Measurements from ENCODE around the gene VPS35L. TPM values are rescaled to one million over a fixed set of nuclear protein-coding genes. Genes with fewer than 3 reads are reported as not detected.
A peak's percentile ranks its signal among the peaks of the same experiment; 100 is the strongest.

VPS35L gene
- total and polyA plus RNA-seq, 2 of the 13 experiments (the other 11 are each of a cell fraction or from before 2014, with no cell fraction given), result 1.4 to 1.6 TPM

DNA sequence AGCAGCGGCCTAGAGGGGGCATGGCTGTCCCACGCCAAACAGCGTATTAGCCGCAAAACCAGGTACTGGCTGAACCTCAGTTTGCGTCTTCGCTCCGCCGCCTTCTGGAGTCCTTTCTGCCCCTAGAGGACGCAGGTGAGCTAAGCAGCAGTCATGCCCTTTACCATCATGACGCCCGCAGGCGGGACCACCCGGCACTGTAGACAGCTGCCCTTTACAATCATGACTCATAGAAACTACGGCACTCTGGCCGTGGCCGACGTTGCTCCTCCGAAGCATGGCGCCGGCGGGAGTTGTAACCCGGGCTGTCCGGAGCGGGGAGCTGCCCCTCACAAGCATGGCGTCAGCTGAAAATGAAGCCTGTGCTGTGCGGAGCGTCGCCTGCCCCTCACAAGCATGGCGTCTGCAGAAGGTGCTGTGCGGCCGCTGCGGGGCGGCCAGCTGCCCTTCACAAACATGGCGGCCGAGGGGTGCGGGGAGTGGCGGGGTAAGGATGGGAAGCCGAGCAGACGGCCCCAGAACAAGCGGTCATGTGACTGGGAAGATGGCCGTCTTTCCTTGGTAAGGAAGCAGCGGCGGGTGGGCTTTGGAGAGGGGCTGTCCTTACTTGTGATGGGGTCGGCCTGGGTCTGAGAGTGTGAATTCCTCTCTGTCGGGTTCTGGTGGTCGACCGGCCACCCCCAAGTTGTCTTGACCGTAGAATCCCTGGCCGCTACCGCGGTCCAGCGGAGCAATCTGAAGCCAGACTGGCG lies at the start of gene VPS35L (continued):
- TF ChIP-seq, protein P1, sequence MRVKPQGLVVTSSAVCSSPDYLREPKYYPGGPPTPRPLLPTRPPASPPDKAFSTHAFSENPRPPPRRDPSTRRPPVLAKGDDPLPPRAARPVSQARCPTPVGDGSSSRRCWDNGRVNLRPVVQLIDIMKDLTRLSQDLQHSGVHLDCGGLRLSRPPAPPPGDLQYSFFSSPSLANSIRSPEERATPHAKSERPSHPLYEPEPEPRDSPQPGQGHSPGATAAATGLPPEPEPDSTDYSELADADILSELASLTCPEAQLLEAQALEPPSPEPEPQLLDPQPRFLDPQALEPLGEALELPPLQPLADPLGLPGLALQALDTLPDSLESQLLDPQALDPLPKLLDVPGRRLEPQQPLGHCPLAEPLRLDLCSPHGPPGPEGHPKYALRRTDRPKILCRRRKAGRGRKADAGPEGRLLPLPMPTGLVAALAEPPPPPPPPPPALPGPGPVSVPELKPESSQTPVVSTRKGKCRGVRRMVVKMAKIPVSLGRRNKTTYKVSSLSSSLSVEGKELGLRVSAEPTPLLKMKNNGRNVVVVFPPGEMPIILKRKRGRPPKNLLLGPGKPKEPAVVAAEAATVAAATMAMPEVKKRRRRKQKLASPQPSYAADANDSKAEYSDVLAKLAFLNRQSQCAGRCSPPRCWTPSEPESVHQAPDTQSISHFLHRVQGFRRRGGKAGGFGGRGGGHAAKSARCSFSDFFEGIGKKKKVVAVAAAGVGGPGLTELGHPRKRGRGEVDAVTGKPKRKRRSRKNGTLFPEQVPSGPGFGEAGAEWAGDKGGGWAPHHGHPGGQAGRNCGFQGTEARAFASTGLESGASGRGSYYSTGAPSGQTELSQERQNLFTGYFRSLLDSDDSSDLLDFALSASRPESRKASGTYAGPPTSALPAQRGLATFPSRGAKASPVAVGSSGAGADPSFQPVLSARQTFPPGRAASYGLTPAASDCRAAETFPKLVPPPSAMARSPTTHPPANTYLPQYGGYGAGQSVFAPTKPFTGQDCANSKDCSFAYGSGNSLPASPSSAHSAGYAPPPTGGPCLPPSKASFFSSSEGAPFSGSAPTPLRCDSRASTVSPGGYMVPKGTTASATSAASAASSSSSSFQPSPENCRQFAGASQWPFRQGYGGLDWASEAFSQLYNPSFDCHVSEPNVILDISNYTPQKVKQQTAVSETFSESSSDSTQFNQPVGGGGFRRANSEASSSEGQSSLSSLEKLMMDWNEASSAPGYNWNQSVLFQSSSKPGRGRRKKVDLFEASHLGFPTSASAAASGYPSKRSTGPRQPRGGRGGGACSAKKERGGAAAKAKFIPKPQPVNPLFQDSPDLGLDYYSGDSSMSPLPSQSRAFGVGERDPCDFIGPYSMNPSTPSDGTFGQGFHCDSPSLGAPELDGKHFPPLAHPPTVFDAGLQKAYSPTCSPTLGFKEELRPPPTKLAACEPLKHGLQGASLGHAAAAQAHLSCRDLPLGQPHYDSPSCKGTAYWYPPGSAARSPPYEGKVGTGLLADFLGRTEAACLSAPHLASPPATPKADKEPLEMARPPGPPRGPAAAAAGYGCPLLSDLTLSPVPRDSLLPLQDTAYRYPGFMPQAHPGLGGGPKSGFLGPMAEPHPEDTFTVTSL (CRISPR knock-in tag; IDR thresholded peaks at IDR 0.05; ENCODE audit: borderline replicate concordance), result 0 out of 2 replicates have a peak, but pooled peaks have one; percentile 31
- TF ChIP-seq, protein P2, sequence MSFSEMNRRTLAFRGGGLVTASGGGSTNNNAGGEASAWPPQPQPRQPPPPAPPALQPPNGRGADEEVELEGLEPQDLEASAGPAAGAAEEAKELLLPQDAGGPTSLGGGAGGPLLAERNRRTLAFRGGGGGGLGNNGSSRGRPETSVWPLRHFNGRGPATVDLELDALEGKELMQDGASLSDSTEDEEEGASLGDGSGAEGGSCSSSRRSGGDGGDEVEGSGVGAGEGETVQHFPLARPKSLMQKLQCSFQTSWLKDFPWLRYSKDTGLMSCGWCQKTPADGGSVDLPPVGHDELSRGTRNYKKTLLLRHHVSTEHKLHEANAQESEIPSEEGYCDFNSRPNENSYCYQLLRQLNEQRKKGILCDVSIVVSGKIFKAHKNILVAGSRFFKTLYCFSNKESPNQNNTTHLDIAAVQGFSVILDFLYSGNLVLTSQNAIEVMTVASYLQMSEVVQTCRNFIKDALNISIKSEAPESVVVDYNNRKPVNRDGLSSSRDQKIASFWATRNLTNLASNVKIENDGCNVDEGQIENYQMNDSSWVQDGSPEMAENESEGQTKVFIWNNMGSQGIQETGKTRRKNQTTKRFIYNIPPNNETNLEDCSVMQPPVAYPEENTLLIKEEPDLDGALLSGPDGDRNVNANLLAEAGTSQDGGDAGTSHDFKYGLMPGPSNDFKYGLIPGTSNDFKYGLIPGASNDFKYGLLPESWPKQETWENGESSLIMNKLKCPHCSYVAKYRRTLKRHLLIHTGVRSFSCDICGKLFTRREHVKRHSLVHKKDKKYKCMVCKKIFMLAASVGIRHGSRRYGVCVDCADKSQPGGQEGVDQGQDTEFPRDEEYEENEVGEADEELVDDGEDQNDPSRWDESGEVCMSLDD (CRISPR knock-in tag; IDR thresholded peaks at IDR 0.05; ENCODE audit: borderline replicate concordance), result no peak; the same call in 1 of the 2 replicates
- TF ChIP-seq ZNF761 (CRISPR knock-in tag; conservative IDR thresholded peaks at IDR 0.05), result peak; percentile 94
- TF ChIP-seq SMYD3 (CRISPR knock-in tag; IDR thresholded peaks at IDR 0.05), result no peak
- no peak for TF ChIP-seq ETV5 (CRISPR knock-in tag; IDR thresholded peaks at IDR 0.05; ENCODE audit: borderline replicate concordance)
- TF ChIP-seq, protein P3, sequence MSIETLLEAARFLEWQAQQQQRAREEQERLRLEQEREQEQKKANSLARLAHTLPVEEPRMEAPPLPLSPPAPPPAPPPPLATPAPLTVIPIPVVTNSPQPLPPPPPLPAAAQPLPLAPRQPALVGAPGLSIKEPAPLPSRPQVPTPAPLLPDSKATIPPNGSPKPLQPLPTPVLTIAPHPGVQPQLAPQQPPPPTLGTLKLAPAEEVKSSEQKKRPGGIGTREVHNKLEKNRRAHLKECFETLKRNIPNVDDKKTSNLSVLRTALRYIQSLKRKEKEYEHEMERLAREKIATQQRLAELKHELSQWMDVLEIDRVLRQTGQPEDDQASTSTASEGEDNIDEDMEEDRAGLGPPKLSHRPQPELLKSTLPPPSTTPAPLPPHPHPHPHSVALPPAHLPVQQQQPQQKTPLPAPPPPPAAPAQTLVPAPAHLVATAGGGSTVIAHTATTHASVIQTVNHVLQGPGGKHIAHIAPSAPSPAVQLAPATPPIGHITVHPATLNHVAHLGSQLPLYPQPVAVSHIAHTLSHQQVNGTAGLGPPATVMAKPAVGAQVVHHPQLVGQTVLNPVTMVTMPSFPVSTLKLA (IDR thresholded peaks at IDR 0.05), result no peak
- TF ChIP-seq ZNF850 (CRISPR knock-in tag; conservative IDR thresholded peaks at IDR 0.05), result no peak
- TF ChIP-seq ZNF234 (CRISPR knock-in tag; conservative IDR thresholded peaks at IDR 0.05), result no peak; the same call in 1 of the 2 replicates
- peak; percentile 70; the same call in 1 of the 2 replicates for TF ChIP-seq PHF8 (CRISPR knock-in tag; IDR thresholded peaks at IDR 0.05)
- TF ChIP-seq, protein P4, sequence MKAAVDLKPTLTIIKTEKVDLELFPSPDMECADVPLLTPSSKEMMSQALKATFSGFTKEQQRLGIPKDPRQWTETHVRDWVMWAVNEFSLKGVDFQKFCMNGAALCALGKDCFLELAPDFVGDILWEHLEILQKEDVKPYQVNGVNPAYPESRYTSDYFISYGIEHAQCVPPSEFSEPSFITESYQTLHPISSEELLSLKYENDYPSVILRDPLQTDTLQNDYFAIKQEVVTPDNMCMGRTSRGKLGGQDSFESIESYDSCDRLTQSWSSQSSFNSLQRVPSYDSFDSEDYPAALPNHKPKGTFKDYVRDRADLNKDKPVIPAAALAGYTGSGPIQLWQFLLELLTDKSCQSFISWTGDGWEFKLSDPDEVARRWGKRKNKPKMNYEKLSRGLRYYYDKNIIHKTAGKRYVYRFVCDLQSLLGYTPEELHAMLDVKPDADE (CRISPR knock-in tag; IDR thresholded peaks at IDR 0.05), result peak; percentile 88; the same call in 1 of the 2 replicates
- TF ChIP-seq KMT2A (CRISPR knock-in tag; IDR thresholded peaks at IDR 0.05), result no peak; the same call in 1 of the 2 replicates

Data from HepG2 (cell line).